Activated naive CD4-positive, alpha-beta T cell treated with anti-CD3 and anti-CD28 coated beads for 36 hours (primary cell): ENCODE measurements around the gene CDC42BPG. TPM values are rescaled to one million over a fixed set of nuclear protein-coding genes. Genes with fewer than 3 reads are reported as not detected.

Source experiments
- CTCF ChIA-PET: fragments of 350-600 bp; sonication (Branson Sonifier 250); formaldehyde crosslinking; loops from one replicate; lab custom pipeline; 2021; ENCODE audit warnings: antibody characterized with exemption; lab: Charles Lee
- DNase-seq: peaks from one replicate; pipeline ENCODE4 v3.0.0-alpha.2; 2020
- H3K27ac Mint-ChIP-seq: one replicate; pipeline ENCODE4 v1.8.0; 2021; ENCODE audit warnings: mild to moderate bottlenecking, mixed read lengths
- H3K27me3 Mint-ChIP-seq: one replicate; pipeline ENCODE4 v1.8.0; 2021; ENCODE audit warnings: low read depth, mixed read lengths
- H3K36me3 Mint-ChIP-seq: one replicate; pipeline ENCODE4 v1.8.0; 2021; ENCODE audit warnings: low read depth, mixed read lengths
- H3K4me1 Mint-ChIP-seq: one replicate; pipeline ENCODE4 v1.8.0; 2021; ENCODE audit warnings: low read depth, mixed read lengths
- H3K4me3 Mint-ChIP-seq: one replicate; pipeline ENCODE4 v1.8.0; 2021; ENCODE audit warnings: mild to moderate bottlenecking, moderate library complexity, mixed read lengths
- H3K9me3 Mint-ChIP-seq: one replicate; pipeline ENCODE4 v1.8.0; 2021; ENCODE audit warnings: mixed read lengths
- intact Hi-C: fragments of 100-400 bp; cut with micrococcal nuclease; formaldehyde crosslinking; loops from one replicate; pipeline ENCODE4 v1.15.1; 2023
- total RNA-seq, 2 experiments: library from RNA; stranded (reverse); gene quantifications; one replicate each; pipeline ENCODE4 v1.2.3, GENCODE V29; 2021

Gene CDC42BPG
- under 1 TPM; 0.32 to 0.41 TPM for total RNA-seq

- Mint-ChIP-seq H3K4me3 (peak within 1 kb of the TSS; percentile 66), H3K27me3 (no peaks in the 10 kb centered on the region), H3K9me3 (no peaks in the 10 kb centered on the region), H3K36me3 (no peaks in the 10 kb centered on the region), H3K4me1 (peaks cover 34% of the 10 kb centered on the region), H3K27ac (peak within 1 kb of the TSS; percentile 13)
- DNase-seq: peak; percentile 69
- intact Hi-C loops: no loop called here
- CTCF ChIA-PET: interaction anchor here (0.6 to 32.9 kb wide), 6 partner anchors 9 to 438 kb away, joined by 3 to 992 read pairs (median 6); partner anchors contain the start of gene EHD1
Measured at GRCh38 chr11:64844330-64845128, at the start of gene CDC42BPG. Gene CDC42BPG (minus strand): TSS chr11:64844653. CDS start chr11:64844569, 84 bp downstream.

- Mint-ChIP-seq H3K36me3 (peaks cover 5% of the 10 kb centered on the region), H3K27me3 (no peaks in the 10 kb centered on the region), H3K4me1 (peaks cover 2% of the 10 kb centered on the region), H3K27ac (no peak overlapping the region), H3K9me3 (no peaks in the 10 kb centered on the region), H3K4me3 (no peak overlapping the region)
- CTCF ChIA-PET: interaction anchor here (0.5 to 30.8 kb wide), 8 partner anchors 8 to 1188 kb away, joined by 3 to 992 read pairs (median 4); partner anchors contain the start of genes ARL2 and CDC42BPG
- intact Hi-C loops: loop anchor here (1.0 kb wide), 1 partner anchor 46 kb away; no protein-coding TSS in a partner anchor
- DNase-seq: no peak
Measured at GRCh38 chr11:64893194-64894069, 49.0 kb upstream of the CDC42BPG start.

DNA sequence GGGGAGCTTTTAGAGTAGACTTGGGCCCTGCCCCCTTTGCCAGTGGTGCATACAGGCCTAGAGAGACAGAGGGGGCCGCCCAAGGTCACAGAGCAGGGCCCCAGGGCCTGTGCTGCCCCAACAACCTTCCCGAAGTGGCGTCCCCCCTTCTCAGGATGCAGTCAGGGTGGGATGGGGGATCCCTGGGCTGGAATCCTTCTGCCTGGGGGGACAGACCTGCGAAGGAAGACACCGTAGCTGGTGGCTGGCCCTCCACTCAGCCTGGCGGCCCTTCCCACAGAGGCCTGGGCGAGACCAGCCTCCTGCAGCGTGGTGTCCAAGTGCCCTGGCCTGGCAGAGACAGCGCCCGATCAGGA is 48.4 kb upstream of the CDC42BPG start:
- CTCF ChIA-PET: interaction anchor here (0.8 to 30.8 kb wide), 4 partner anchors 8 to 219 kb away, joined by 3 to 992 read pairs (median 9); partner anchors contain the start of genes ARL2, CDC42BPG and TM7SF2
- no peak for DNase-seq
- H3K4me1 Mint-ChIP-seq: peaks cover 6% of the 10 kb centered on the region
- H3K4me3 Mint-ChIP-seq: no peak overlapping the region
- H3K27ac Mint-ChIP-seq: no peak overlapping the region
- H3K27me3 Mint-ChIP-seq: no peaks in the 10 kb centered on the region
- H3K9me3 Mint-ChIP-seq: no peaks in the 10 kb centered on the region
- intact Hi-C loops: no loop called here
- peaks cover 4% of the 10 kb centered on the region for H3K36me3 Mint-ChIP-seq

DNA sequence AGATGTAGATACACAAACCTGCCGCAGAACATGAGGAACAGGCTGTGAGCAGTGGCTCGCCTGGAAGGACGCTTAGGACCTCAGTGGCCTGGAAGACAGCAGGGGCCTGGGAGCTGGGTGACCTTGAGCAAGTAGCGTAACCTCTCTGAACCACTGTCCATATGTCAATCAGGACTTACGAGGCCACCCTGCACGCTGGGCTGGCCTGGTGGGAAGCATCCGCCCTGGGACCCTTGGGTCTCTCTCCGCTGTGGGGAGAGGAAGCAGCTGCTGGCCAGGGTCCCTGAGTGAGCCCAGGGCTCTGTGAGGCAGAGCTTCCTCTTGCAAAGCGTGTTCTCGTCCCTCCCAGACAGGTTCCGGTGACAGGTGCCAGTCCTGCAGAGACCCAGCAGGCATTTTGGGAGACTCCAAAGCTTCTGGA is 48.0 kb upstream of the CDC42BPG start:
- Mint-ChIP-seq H3K9me3 (no peaks in the 10 kb centered on the region), H3K27ac (no peak overlapping the region), H3K4me3 (no peak overlapping the region), H3K27me3 (no peaks in the 10 kb centered on the region), H3K36me3 (peaks cover 4% of the 10 kb centered on the region), H3K4me1 (peaks cover 9% of the 10 kb centered on the region)
- intact Hi-C loops: no loop called here
- no peak for DNase-seq
- CTCF ChIA-PET: interaction anchor here (0.8 to 30.8 kb wide), 4 partner anchors 7 to 220 kb away, joined by 3 to 992 read pairs (median 9); partner anchors contain the start of genes ARL2, CDC42BPG and TM7SF2

GRCh38 chr11:64891880-64892279 is 47.4 kb upstream of the CDC42BPG start:
- CTCF ChIA-PET: interaction anchor here (0.8 to 30.8 kb wide), 3 partner anchors 37 to 220 kb away, joined by 3 to 992 read pairs (median 3); partner anchors contain the start of genes ARL2, CDC42BPG and TM7SF2
- intact Hi-C loops: no loop called here
- Mint-ChIP-seq H3K9me3 (no peaks in the 10 kb centered on the region), H3K27me3 (no peaks in the 10 kb centered on the region), H3K36me3 (peaks cover 4% of the 10 kb centered on the region), H3K4me3 (no peak overlapping the region), H3K4me1 (peaks cover 15% of the 10 kb centered on the region), H3K27ac (no peak overlapping the region)
- no peak for DNase-seq

- peaks cover 16% of the 10 kb centered on the region for H3K4me1 Mint-ChIP-seq
- no peaks in the 10 kb centered on the region for H3K27me3 Mint-ChIP-seq
- no peak for DNase-seq
- CTCF ChIA-PET: interaction anchor here (1.0 to 30.8 kb wide), 4 partner anchors 15 to 123 kb away, joined by 3 to 992 read pairs (median 4); partner anchors contain the start of genes ARL2 and CDC42BPG
- H3K9me3 Mint-ChIP-seq: no peaks in the 10 kb centered on the region
- no peak overlapping the region for H3K27ac Mint-ChIP-seq
- H3K36me3 Mint-ChIP-seq: peaks cover 4% of the 10 kb centered on the region
- intact Hi-C loops: no loop called here
- no peak overlapping the region for H3K4me3 Mint-ChIP-seq
Measured at GRCh38 chr11:64891215-64891848, 46.9 kb upstream of the CDC42BPG start.

GRCh38 chr11:64890522-64890939 is 46.1 kb upstream of the CDC42BPG start:
- H3K4me3 Mint-ChIP-seq: peak overlapping the region; percentile 21
- no peak overlapping the region for H3K27ac Mint-ChIP-seq
- no peaks in the 10 kb centered on the region for H3K27me3 Mint-ChIP-seq
- intact Hi-C loops: no loop called here
- H3K9me3 Mint-ChIP-seq: no peaks in the 10 kb centered on the region
- H3K36me3 Mint-ChIP-seq: peaks cover 2% of the 10 kb centered on the region
- peaks cover 23% of the 10 kb centered on the region for H3K4me1 Mint-ChIP-seq
- CTCF ChIA-PET: interaction anchor here (0.6 to 30.8 kb wide), 4 partner anchors 9 to 36 kb away, joined by 3 to 992 read pairs (median 4); partner anchors contain the start of gene CDC42BPG
- DNase-seq: no peak

- H3K27ac Mint-ChIP-seq: no peak overlapping the region
- no peaks in the 10 kb centered on the region for H3K9me3 Mint-ChIP-seq
- no peak overlapping the region for H3K4me3 Mint-ChIP-seq
- CTCF ChIA-PET: interaction anchor here (0.6 to 30.8 kb wide), 5 partner anchors 10 to 127 kb away, joined by 3 to 992 read pairs (median 7); partner anchors contain the start of gene CDC42BPG
- H3K36me3 Mint-ChIP-seq: no peaks in the 10 kb centered on the region
- H3K27me3 Mint-ChIP-seq: no peaks in the 10 kb centered on the region
- DNase-seq: no peak
- peaks cover 31% of the 10 kb centered on the region for H3K4me1 Mint-ChIP-seq
- intact Hi-C loops: loop anchor here (1.0 kb wide), 1 partner anchor 11 kb away; the partner anchor contains the start of gene EHD1
Measured at GRCh38 chr11:64888729-64889511, 44.5 kb upstream of the CDC42BPG start.

GRCh38 chr11:64888406-64888728 is 43.9 kb upstream of the CDC42BPG start:
- H3K27ac Mint-ChIP-seq: peak overlapping the region; percentile 73
- no peak for DNase-seq
- CTCF ChIA-PET: interaction anchor here (0.7 to 30.8 kb wide), 6 partner anchors 10 to 84 kb away, joined by 3 to 992 read pairs (median 6); partner anchors contain the start of genes CDC42BPG and EHD1
- H3K9me3 Mint-ChIP-seq: no peaks in the 10 kb centered on the region
- intact Hi-C loops: loop anchor here (1.0 kb wide), 1 partner anchor 10 kb away; the partner anchor contains the start of gene EHD1
- peaks cover 31% of the 10 kb centered on the region for H3K4me1 Mint-ChIP-seq
- H3K27me3 Mint-ChIP-seq: no peaks in the 10 kb centered on the region
- no peaks in the 10 kb centered on the region for H3K36me3 Mint-ChIP-seq
- peak overlapping the region; percentile 68 for H3K4me3 Mint-ChIP-seq

- H3K27ac Mint-ChIP-seq: peak overlapping the region; percentile 73
- H3K36me3 Mint-ChIP-seq: no peaks in the 10 kb centered on the region
- peak overlapping the region; percentile 68 for H3K4me3 Mint-ChIP-seq
- CTCF ChIA-PET: interaction anchor here (0.6 to 30.8 kb wide), 7 partner anchors 10 to 85 kb away, joined by 3 to 992 read pairs (median 5); partner anchors contain the start of genes CDC42BPG and EHD1
- no peaks in the 10 kb centered on the region for H3K27me3 Mint-ChIP-seq
- H3K4me1 Mint-ChIP-seq: peaks cover 33% of the 10 kb centered on the region
- DNase-seq: peak; percentile 85
- H3K9me3 Mint-ChIP-seq: no peaks in the 10 kb centered on the region
- intact Hi-C loops: loop anchor here (1.0 kb wide), 1 partner anchor 10 kb away; the partner anchor contains the start of gene EHD1
Measured at GRCh38 chr11:64887757-64888405, 43.4 kb upstream of the CDC42BPG start.
